Stimulated activated CD8-positive, alpha-beta memory T cell treated with anti-CD3 and anti-CD28 coated beads, Interleukin-7, amount 100 ng/mL, for 1 hour (primary cell): ENCODE measurements around the gene SLC45A2.
"Not testable (repeated sequence)": the region's sequence is repeated elsewhere in the genome, so short reads cannot be mapped to it uniquely, and the experiment has no call there.

Source experiments
- DNase-seq, 2 donors: peaks; one replicate each; pipeline ENCODE4 v3.0.0-alpha.2; 2020; ENCODE audit warnings: low read depth in 2 of 2

SLC45A2 gene

GRCh38 chr5:33966805-33967204, 17.7 kb downstream of the SLC45A2 start:
- no peak for DNase-seq

DNA sequence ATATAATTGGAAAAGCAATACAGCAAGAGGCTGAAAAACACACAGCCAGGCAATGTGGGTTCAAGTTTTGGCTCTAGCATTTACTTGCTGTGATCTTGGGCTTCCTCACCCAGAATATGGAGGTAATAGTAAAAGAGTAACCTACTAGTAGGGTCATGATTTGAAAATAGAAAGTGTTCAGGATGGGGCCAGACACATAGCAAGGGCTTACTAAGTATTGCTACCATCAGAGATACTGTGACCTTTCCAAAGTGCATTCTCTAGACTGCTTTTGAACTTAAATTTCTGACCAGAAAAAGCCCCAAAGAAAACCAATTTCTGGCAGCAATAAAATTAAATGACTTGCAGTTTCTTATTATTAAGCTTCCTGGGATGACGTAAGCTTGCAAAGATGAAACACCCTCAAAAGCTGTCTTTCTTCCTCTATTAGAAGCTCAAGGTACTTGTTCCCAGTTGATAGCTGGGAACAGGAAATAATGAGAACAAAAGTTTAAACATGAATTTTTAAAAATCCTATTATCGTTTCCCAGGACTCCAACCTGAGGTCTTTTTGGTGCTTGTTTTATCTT, 20.3 kb downstream of the SLC45A2 start:
- no peak for DNase-seq

GRCh38 chr5:33958176-33958575, 26.3 kb downstream of the SLC45A2 start:
- DNase-seq = no peak

DNA sequence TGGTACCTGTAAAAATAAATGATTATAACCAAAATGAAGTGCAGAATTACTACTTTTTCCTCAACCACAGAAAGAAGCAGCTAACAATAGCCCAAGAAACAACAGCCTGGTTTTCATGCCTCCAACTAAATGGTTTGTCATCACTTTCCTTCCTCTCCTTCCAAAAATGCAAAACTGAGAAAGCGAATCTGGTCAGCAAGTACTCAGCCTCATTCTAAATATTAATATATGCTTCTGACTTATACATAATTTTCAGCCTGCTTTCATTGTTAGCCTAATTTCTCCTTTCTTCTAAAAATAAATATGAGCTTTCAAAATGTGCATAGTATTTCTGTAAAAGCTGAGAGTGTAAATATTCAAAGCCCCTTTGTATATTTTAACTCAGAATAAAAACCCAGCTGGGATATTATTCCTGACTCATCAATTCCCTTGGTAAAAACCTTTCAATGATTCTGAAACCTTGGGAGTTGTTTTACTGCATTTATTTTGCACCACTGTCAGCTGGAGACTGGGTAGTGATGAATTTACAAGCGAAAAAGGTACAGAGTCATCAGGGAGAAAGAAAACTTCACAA, 26.8 kb downstream of the SLC45A2 start:
- no peak for DNase-seq

- not testable (repeated sequence) for DNase-seq
Observed at GRCh38 chr5:33952175-33952574, 32.3 kb downstream of the SLC45A2 start.

DNA sequence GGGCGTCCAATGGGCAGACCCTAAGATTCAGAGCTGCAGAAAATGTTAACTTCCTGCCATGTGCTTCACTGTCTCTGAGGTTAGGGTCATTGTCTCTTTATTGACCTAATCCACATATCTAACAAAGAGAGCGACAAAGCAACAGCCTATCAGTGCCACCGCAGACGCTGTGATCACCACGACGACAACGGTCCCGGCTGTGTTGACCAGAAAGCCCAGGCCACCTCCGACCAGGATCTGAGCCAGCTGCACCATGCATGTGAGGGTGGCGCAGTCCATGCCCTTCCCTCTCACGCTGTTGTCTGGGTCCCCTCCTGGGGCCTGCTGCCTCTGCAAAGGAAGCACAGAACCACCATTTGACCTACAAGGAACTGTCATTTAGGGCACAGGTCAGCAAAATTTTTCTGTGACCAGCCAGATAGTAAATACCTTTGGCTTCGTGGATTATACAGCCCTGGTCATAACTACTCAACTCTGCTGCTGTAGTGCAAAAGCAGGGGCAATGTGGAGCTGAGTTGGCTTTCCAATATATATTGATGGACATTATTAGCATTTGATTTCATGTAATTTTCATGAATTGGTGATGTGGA, 39.9 kb downstream of the SLC45A2 start:
- DNase-seq = no peak

DNA sequence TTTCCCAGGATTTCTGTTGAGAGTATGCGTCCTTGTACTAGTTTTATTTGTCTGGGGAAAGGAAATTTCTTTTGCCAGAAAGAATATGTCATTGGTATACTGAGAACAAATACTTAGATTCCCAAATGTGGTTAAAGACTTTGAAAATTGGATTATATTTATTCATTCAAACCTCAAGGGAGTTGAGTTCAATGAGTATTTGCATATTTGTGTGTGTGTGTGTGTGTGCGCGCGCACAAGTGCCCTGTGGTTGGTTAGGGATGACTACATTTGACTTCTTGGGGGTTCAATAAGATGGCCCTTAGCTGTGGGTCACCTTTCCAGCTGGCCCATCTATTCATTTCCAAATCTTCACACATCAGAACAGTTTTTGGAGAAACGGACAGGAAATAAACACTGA, 43.4 kb downstream of the SLC45A2 start:
- DNase-seq = no peak

DNA sequence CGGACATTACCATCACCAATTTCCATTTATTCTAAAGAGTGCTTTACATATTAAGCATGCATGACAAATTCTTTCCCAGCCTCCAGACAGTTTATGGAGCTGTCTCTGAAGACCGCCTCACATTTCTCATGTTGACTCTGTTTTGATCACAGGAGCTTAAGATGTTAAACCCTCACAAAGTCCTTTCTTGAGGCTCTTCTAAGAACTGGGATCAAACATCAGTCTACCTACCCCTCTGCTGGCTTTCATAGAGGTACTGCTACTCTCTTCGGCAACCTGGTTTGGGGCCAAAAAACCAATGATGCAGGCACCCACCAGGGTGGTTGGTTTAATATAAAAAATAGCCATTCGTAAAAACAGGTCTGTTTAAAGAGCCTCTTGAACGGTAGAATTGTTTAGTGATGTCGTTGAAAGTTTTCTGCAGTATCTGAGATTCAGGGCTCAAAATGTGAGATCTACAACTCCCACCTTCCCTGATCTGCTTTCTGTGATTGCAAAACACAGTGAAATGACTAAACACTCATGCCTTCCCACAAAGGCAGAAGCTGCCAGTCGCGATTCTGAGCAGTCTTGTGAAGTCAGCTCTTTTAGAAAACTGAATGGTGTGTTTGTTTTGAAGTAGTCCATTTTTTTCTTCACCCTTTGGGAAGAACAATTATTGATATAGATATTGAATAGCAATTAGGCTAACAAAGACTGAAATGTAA, 44.8 kb downstream of the SLC45A2 start:
- no peak for DNase-seq

- DNase-seq = no peak
Observed at GRCh38 chr5:33938881-33939280, 45.6 kb downstream of the SLC45A2 start.

GRCh38 chr5:33938507-33938796, 46.0 kb downstream of the SLC45A2 start:
- DNase-seq = no peak

GRCh38 chr5:33937707-33938506, 46.6 kb downstream of the SLC45A2 start:
- no peak for DNase-seq

DNA sequence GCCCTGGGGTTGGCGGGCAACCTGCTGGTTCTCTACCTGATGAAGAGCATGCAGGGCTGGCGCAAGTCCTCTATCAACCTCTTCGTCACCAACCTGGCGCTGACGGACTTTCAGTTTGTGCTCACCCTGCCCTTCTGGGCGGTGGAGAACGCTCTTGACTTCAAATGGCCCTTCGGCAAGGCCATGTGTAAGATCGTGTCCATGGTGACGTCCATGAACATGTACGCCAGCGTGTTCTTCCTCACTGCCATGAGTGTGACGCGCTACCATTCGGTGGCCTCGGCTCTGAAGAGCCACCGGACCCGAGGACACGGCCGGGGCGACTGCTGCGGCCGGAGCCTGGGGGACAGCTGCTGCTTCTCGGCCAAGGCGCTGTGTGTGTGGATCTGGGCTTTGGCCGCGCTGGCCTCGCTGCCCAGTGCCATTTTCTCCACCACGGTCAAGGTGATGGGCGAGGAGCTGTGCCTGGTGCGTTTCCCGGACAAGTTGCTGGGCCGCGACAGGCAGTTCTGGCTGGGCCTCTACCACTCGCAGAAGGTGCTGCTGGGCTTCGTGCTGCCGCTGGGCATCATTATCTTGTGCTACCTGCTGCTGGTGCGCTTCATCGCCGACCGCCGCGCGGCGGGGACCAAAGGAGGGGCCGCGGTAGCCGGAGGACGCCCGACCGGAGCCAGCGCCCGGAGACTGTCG, 47.3 kb downstream of the SLC45A2 start:
- DNase-seq = no peak

- no peak for DNase-seq
Observed at GRCh38 chr5:33936381-33937016, 48.0 kb downstream of the SLC45A2 start, which contains the start of gene RXFP3. Gene RXFP3, plus strand, starts transcription at chr5:33936386. Its CDS starts 355 bp downstream, at chr5:33936741.

DNA sequence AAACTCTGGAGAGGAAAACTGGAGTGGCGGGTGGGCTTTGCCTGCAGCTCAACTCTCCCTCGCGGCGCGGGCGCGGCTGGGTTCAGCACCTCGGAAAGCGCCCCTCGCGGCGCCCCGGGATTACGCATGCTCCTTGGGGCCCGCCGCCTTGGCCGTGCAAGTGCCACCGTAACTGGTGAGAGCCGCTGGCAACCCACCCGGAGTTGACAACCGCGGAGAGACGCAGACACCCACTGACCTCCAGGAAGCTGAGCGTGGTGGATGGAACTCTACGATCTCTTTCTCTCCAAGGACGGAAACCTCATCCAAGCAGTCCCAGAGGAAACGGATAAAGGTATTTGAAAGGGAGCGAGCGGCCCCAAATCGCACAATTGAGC, 48.5 kb downstream of the SLC45A2 start:
- no peak for DNase-seq

- DNase-seq = no peak
Observed at GRCh38 chr5:33934176-33934575, 50.3 kb downstream of the SLC45A2 start.

DNA sequence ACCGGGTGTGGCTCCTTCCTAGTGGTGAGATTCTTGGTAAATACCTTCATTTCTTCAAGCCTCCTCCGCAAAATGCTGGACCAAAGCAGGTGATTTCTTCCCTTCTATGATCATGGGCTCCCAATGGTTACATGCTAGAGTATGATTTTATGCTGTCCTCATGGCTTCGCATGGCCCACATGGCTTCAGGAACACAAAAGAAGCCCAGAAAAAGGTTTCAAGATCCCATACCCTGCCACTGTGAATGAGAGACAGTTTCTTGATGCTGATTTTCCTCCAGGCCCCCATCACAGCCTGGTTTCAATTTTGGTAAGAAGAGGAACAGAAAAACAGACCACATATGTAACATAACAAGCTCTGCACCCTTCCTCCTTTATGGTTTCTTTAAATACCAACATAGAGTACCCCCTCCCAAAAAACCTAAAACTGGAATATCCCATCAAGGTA, 50.7 kb downstream of the SLC45A2 start:
- no peak for DNase-seq

- DNase-seq = no peak
Observed at GRCh38 chr5:33931136-33931535, 53.4 kb downstream of the SLC45A2 start.

GRCh38 chr5:33929925-33930690, 54.4 kb downstream of the SLC45A2 start:
- no peak for DNase-seq

DNA sequence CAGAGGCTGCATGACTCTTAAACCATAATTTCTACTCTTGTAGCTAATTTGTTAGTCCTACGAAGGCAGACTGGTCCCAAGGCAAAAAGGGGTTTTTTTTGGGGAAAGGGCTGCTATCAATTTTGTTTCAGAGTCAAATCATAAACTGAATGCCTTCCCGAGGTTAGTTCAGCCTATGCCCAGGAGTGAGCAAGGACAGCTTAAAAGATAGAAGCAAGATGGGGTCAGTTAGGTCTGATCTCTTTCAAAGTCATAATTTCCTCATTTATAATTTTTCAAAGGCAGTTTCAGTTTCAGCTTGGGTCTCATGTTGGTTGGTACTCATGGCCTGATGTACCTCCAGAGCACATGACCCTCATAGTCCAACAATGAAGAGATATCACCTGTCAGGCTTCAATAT, 56.2 kb downstream of the SLC45A2 start:
- DNase-seq = no peak

DNA sequence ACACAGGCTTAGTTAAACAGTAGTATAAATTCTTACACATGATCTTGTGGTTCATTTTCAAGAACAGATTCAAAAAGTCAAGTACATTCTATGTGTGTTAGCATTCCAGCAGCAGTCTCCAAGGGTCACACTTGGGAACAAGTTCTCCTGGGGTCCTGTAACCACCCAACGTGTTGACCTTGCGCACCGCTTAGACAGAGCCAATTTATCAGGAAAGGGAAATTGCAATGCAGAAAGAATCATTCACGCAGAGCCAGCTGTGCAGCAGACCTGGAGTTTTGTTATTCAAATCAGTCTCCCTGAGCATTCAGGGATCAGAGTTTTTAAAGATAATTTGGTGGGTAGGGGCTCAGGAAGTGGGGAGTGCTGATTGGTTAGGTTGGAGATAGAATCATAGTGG, 56.8 kb downstream of the SLC45A2 start:
- DNase-seq = no peak
